Stomach (tissue), 9 donors: Measurements from ENCODE around the gene FAM114A1. TPM values are rescaled to one million over a fixed set of nuclear protein-coding genes. Genes with fewer than 3 reads are reported as not detected.

Experiments used
- DNase-seq, 2 donors: peaks; one replicate each; pipeline versions ENCODE4 v3.0.0 to v3.0.0-alpha.2; 2013 to 2019
- H3K27ac ChIP-seq, 5 donors: fragments of 200-600 bp in 4 of 5; sonication (generic) in 4 of 5; one replicate each; pipeline ENCODE4 v1.5.1; 2013 to 2019; ENCODE audit warnings: mild to moderate bottlenecking in 1 of 5, moderate library complexity in 1 of 5
- H3K27me3 ChIP-seq, 3 donors: fragments of 200-600 bp; sonication (generic); one replicate each; pipeline ENCODE4 v1.5.1; 2017 to 2019; ENCODE audit warnings: mixed run types in 1 of 3
- H3K36me3 ChIP-seq, 4 donors: fragments of 200-600 bp; sonication (generic); 1 replicate in 3 of 4; 2 replicates in 1 of 4; pipeline ENCODE4 v1.5.1; 2016 to 2019
- H3K4me1 ChIP-seq, 4 donors: fragments of 200-600 bp; sonication (generic); one replicate each; pipeline ENCODE4 v1.5.1; 2016 to 2019
- H3K4me3 ChIP-seq, 4 donors: fragments of 200-600 bp; sonication (generic) in 3 of 4; one replicate each; pipeline ENCODE4 v1.5.1; 2016 to 2019; ENCODE audit warnings: mild to moderate bottlenecking in 1 of 4
- H3K9me3 ChIP-seq, 4 donors: fragments of 200-600 bp; sonication (generic); one replicate each; pipeline ENCODE4 v1.5.1; 2016 to 2019
- EP300 ChIP-seq: sonication (generic); formaldehyde crosslinking; IDR thresholded peaks from one replicate; pipeline ENCODE4 v1.6.1; 2017; ENCODE audit warnings: antibody characterized with exemption
- POLR2A ChIP-seq, 4 donors: fragments of 450-650 bp; IDR thresholded peaks; one replicate each; pipeline ENCODE4 v1.6.1; 2016; ENCODE audit warnings: antibody characterized with exemption in 4 of 4, control low read depth in 2 of 4, mild to moderate bottlenecking in 1 of 4, moderate library complexity in 1 of 4
- POLR2AphosphoS5 ChIP-seq, 3 donors: sonication (generic); formaldehyde crosslinking; IDR thresholded peaks; one replicate each; pipeline ENCODE4 v1.6.1; 2016; ENCODE audit warnings: antibody characterized with exemption in 3 of 3
- WGBS, 5 donors: extraction: QIAGEN DNeasy Blood & Tissue Kit in 3 of 5; methylation state at CpG; one replicate each; pipeline versions ENCODE4 v1.1.5 to v1.1.7; 2013 to 2018; 5-methylcytosine and 5-hydroxymethylcytosine counted together
- intact Hi-C: fragments of 100-400 bp; cut with DNase I; formaldehyde crosslinking; loops from one replicate; pipeline ENCODE4 v1.15.1; 2023; ENCODE audit warnings: low total_unique reads
- polyA plus RNA-seq, 3 donors: library from polyadenylated mRNA; stranded (reverse); fragments of 200-250 nt; gene quantifications; one replicate each; pipeline ENCODE4 v1.2.3, GENCODE V29; 2013
- small RNA-seq, 4 donors: library from RNA; depleted of rRNA; stranded (forward); fragments of <200 nt; gene quantifications; one replicate each; pipeline ENCODE3, GENCODE V24; 2016
- total RNA-seq, 5 donors: library from RNA; depleted of rRNA; stranded (reverse); fragments of >200 nt; gene quantifications; one replicate each; pipeline versions ENCODE4 v1.1.0 to v1.2.3, GENCODE V29; 2014 to 2016
- TF ChIP-seq, protein P1 (sequence below), 7 experiments: fragments of 450-650 bp in 4 of 7; fragments of 200-600 bp in 3 of 7; sonication (generic) in 3 of 7; IDR thresholded peaks; one replicate each; pipeline ENCODE4 v1.5.1; 2016 to 2019; ENCODE audit warnings: antibody characterized with exemption in 7 of 7, control low read depth in 2 of 7, mild to moderate bottlenecking in 1 of 7
- donor health status: healthy with polysubstance abuse.
- donor health status: Bipolar disorder and iron deficiency.
- donor health status: healthy.

Gene FAM114A1
- total and polyA plus RNA-seq, 8 donors, result 10.4 to 149 (median 47.9) TPM

DNA sequence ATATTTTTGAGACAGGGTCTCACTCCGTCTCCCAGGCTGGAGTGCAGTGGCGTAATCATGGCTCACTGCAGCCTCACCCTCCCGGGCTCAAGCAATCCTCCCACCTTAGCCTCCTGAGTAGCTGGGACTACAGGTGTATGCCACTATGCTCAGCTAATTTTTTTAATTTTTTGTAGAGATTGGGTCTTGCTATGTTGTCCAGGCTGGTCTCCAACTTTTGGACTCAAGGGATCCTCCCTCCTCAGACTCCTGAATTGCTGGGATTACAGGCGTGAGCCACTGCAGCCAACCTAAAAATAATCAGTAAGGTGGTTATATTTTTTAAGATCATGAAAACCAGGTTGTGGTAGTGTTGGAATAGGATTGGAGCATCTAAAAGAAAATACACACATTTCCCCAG, 126.5 kb downstream of the FAM114A1 start:
- H3K36me3 ChIP-seq, result no peaks in the 10 kb centered on the region
- H3K27me3 ChIP-seq, result no peaks in the 10 kb centered on the region
- no peak overlapping the region for H3K4me3 ChIP-seq
- WGBS, 5 donors, result 92 to 99% (median 97%) methylated on average over 4 of the region's 4 CpGs
- DNase-seq, result no peak
- intact Hi-C loops, result no loop called here
- H3K9me3 ChIP-seq, result peaks cover 0 to 1% (median under 1%) of the 10 kb centered on the region in 4 donors
- TF ChIP-seq POLR2AphosphoS5 (IDR thresholded peaks at IDR 0.05) (no peak), POLR2A (IDR thresholded peaks at IDR 0.05) (no peak), EP300 (no peak)
- TF ChIP-seq, protein P1, sequence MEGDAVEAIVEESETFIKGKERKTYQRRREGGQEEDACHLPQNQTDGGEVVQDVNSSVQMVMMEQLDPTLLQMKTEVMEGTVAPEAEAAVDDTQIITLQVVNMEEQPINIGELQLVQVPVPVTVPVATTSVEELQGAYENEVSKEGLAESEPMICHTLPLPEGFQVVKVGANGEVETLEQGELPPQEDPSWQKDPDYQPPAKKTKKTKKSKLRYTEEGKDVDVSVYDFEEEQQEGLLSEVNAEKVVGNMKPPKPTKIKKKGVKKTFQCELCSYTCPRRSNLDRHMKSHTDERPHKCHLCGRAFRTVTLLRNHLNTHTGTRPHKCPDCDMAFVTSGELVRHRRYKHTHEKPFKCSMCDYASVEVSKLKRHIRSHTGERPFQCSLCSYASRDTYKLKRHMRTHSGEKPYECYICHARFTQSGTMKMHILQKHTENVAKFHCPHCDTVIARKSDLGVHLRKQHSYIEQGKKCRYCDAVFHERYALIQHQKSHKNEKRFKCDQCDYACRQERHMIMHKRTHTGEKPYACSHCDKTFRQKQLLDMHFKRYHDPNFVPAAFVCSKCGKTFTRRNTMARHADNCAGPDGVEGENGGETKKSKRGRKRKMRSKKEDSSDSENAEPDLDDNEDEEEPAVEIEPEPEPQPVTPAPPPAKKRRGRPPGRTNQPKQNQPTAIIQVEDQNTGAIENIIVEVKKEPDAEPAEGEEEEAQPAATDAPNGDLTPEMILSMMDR (IDR thresholded peaks at IDR 0.05), result no peak
- H3K27ac ChIP-seq, result no peak overlapping the region
- H3K4me1 ChIP-seq, result no peaks in the 10 kb centered on the region

Small RNA genes within 50 kb of the gene (small RNA-seq; reads per million reads assigned to genes)
- 29.8 to 106 (median 71.5) reads per million in 4 donors for gene MIR574

Other genes with a start within 250 kb of the FAM114A1 start
- gene KLF3, start 203.6 kb upstream of the FAM114A1 start, total RNA-seq, result 100 to 1,000 TPM in 2 of 5 donors, 10 to 100 TPM in 3; 46.4 to 113 (median 79.1) TPM
- gene KLF3, start 203.6 kb upstream of the FAM114A1 start, polyA plus RNA-seq, result 10 to 100 TPM; 13.0 to 45.1 (median 13.5) TPM
- 1 to 10 TPM in 1 of 5 donors, under 1 TPM in 1, not detected in 3; 0.72 to 1.1 TPM for gene TLR10, start 84.8 kb upstream of the FAM114A1 start, total RNA-seq
- gene TLR10, start 84.8 kb upstream of the FAM114A1 start, polyA plus RNA-seq, result under 1 TPM in 2 of 3 donors, not detected in 1; 0.15 to 0.60 TPM
- gene TLR1, start 63.0 kb upstream of the FAM114A1 start, total RNA-seq, result 10 to 100 TPM in 1 of 5 donors, 1 to 10 TPM in 3, not detected in 1; 5.3 to 37.4 (median 6.9) TPM
- gene TLR1, start 63.0 kb upstream of the FAM114A1 start, polyA plus RNA-seq, result 1 to 10 TPM; 1.2 to 2.9 (median 1.5) TPM
- 10 to 100 TPM in 1 of 5 donors, 1 to 10 TPM in 2, not detected in 2; 3.3 to 29.0 (median 4.3) TPM for gene TLR6, start 11.0 kb upstream of the FAM114A1 start, total RNA-seq
- gene TLR6, start 11.0 kb upstream of the FAM114A1 start, polyA plus RNA-seq, result under 1 TPM; 0.19 to 0.46 (median 0.23) TPM
- 1 to 10 TPM in 1 of 5 donors, under 1 TPM in 1, not detected in 3; 0.37 to 1.2 TPM for gene TMEM156, start 164.6 kb downstream of the FAM114A1 start, total RNA-seq
- gene TMEM156, start 164.6 kb downstream of the FAM114A1 start, polyA plus RNA-seq, result 1 to 10 TPM in 1 of 3 donors, under 1 TPM in 1, not detected in 1; 0.44 to 1.8 TPM
- 10 to 100 TPM; 11.7 to 51.0 (median 24.9) TPM for gene KLHL5, start 194.4 kb downstream of the FAM114A1 start, total RNA-seq
- 10 to 100 TPM in 2 of 3 donors, 1 to 10 TPM in 1; 6.3 to 35.1 (median 21.2) TPM for gene KLHL5, start 194.4 kb downstream of the FAM114A1 start, polyA plus RNA-seq